HepG2 (cell line): ENCODE data around the gene MVB12A. TPM values are rescaled to one million over a fixed set of nuclear protein-coding genes. Genes with fewer than 3 reads are reported as not detected.
A peak's percentile ranks its signal among the peaks of the same experiment; 100 is the strongest.

ENCODE experiments used
- ATAC-seq: fragments of 200-7000 bp; cut with Tn5 transposase; 3 replicates; pipeline ENCODE4 v1.9.1; 2020; ENCODE audit warnings: mild to moderate bottlenecking, moderate library complexity
- BruUV-seq: library from RNA; stranded (reverse); fragments of 400-500 nt; replicated peaks from 2 replicates; lab custom pipeline; 2021; lab: Mats Ljungman, UMichigan
- CTCF ChIA-PET: fragments of 300-600 bp; formaldehyde crosslinking; extraction: SDS; loops from one replicate; lab custom pipeline; 2021; ENCODE audit warnings: low total read pairs, inconsistent platforms, low intra/inter-chr PET ratio; lab: Yijun Ruan, JAX
- POLR2A ChIA-PET: fragments of 350-600 bp; sonication (Branson Sonifier 250); formaldehyde crosslinking; loops from one replicate; lab custom pipeline; 2020; ENCODE audit warnings: antibody characterized with exemption, inconsistent platforms; lab: Yijun Ruan, JAX
- DNase-seq: peaks from one replicate; pipeline ENCODE4 v3.0.0-alpha.2; 2015; ENCODE audit warnings: low spot score
- FAIRE-seq: peaks from 3 replicates; lab custom pipeline; 2011; peaks lifted over from hg19 to GRCh38; lab: Jason Lieb, UNC
- H2AFZ ChIP-seq: one replicate; pipeline ENCODE4 v1.6.1; 2011; ENCODE audit warnings: low read length, inconsistent platforms
- H3K27ac ChIP-seq: fragments of 300-600 bp; 3 replicates; pipeline ENCODE4 v1.8.0; 2011; ENCODE audit warnings: mixed run types, mild to moderate bottlenecking, mixed read lengths, low read length, inconsistent platforms; ENCODE audit not compliant: insufficient read depth; ENCODE audit errors: extremely low read length
- H3K27me3 ChIP-seq, 2 experiments: fragments of 200-600 bp in 1 of 2; 2 replicates in 1 of 2; 3 replicates in 1 of 2; pipeline versions ENCODE4 v1.6.0 to v1.8.0; 2011; ENCODE audit warnings: low read length in 2 of 2, mild to moderate bottlenecking in 2 of 2, moderate library complexity in 2 of 2, inconsistent platforms in 1 of 2; ENCODE audit not compliant: insufficient read depth in 2 of 2, control insufficient read depth in 1 of 2
- H3K36me3 ChIP-seq, 2 experiments: fragments of 200-600 bp in 1 of 2; replicated peaks in 1 of 2; 2 replicates in 1 of 2; 3 replicates in 1 of 2; pipeline versions ENCODE4 v1.5.1 to v1.8.0; 2011; ENCODE audit warnings: low read length in 2 of 2, inconsistent platforms in 1 of 2; ENCODE audit not compliant: insufficient read depth in 2 of 2, control insufficient read depth in 1 of 2
- H3K4me1 ChIP-seq: 2 replicates; pipeline ENCODE4 v1.5.1; 2012; ENCODE audit warnings: low read length, inconsistent platforms; ENCODE audit not compliant: insufficient read depth
- H3K4me2 ChIP-seq: 2 replicates; pipeline ENCODE4 v1.6.0; 2011; ENCODE audit warnings: low read depth, low read length, inconsistent platforms
- H3K4me3 ChIP-seq, 3 experiments: fragments of 200-600 bp in 1 of 3; sonication (generic), shearing (Covaris generic) in 1 of 3; replicated peaks in 1 of 3; 2 replicates each; pipeline ENCODE4 v1.5.1; 2011 to 2016; ENCODE audit warnings: low read length in 3 of 3, inconsistent platforms in 2 of 3, low read depth in 2 of 3, mild to moderate bottlenecking in 2 of 3, control low read depth in 1 of 3, mixed read lengths in 1 of 3; ENCODE audit not compliant: insufficient read depth in 1 of 3
- H3K79me2 ChIP-seq: one replicate; pipeline ENCODE4 v1.6.1; 2011; ENCODE audit warnings: low read length, inconsistent platforms; ENCODE audit not compliant: insufficient read depth
- H3K9ac ChIP-seq: 2 replicates; pipeline ENCODE4 v1.6.0; 2011; ENCODE audit warnings: mild to moderate bottlenecking, low read depth, low read length, inconsistent platforms; ENCODE audit not compliant: insufficient read depth
- H3K9me3 ChIP-seq: 2 replicates; pipeline ENCODE4 v1.5.1; 2012; ENCODE audit warnings: mild to moderate bottlenecking, low read length
- H4K20me1 ChIP-seq: 2 replicates; pipeline ENCODE4 v1.6.0; 2011; ENCODE audit warnings: inconsistent platforms, mild to moderate bottlenecking, low read length, moderate library complexity; ENCODE audit not compliant: insufficient read depth
- GFI1 ChIP-seq: sonication (generic); formaldehyde crosslinking; IDR thresholded peaks from 2 replicates; pipeline ENCODE4 v1.5.0; 2020; ENCODE audit warnings: missing genetic modification reagents, mild to moderate bottlenecking, borderline replicate concordance
- HNRNPL ChIP-seq: fragments of 200-400 bp; formaldehyde crosslinking; IDR thresholded peaks from 2 replicates; pipeline ENCODE4 v1.6.1; 2017; ENCODE audit warnings: mild to moderate bottlenecking, low read depth, low read length
- KDM4B ChIP-seq: sonication (generic); formaldehyde crosslinking; IDR thresholded peaks from 2 replicates; pipeline ENCODE4 v1.4.0; 2020; ENCODE audit warnings: missing genetic modification reagents
- NR2F6 ChIP-seq, 2 experiments: IDR thresholded peaks; 2 replicates each; pipeline ENCODE4 v1.6.1; 2016; ENCODE audit warnings: antibody characterized with exemption in 1 of 2, mild to moderate bottlenecking in 1 of 2
- TCF12 ChIP-seq, 2 experiments: fragments of 450-650 bp in 1 of 2; sonication (generic) in 1 of 2; formaldehyde crosslinking in 1 of 2; IDR thresholded peaks; 2 replicates each; pipeline versions ENCODE4 v1.6.1 to v1.8.0; 2017 to 2022; ENCODE audit warnings: antibody characterized with exemption in 1 of 2, mild to moderate bottlenecking in 1 of 2, missing genetic modification reagents in 1 of 2, moderate library complexity in 1 of 2
- TFDP1 ChIP-seq: IDR thresholded peaks from 2 replicates; pipeline ENCODE4 v1.6.1; 2016; ENCODE audit warnings: missing compliant biosample characterization, missing genetic modification reagents, borderline replicate concordance
- ZBTB2 ChIP-seq: sonication (generic); formaldehyde crosslinking; IDR thresholded peaks from 2 replicates; pipeline ENCODE4 v1.8.0; 2022; ENCODE audit warnings: low read depth, missing genetic modification reagents
- ZBTB7A ChIP-seq: sonication (generic); formaldehyde crosslinking; IDR thresholded peaks from 2 replicates; pipeline ENCODE4 v1.8.0; 2022; ENCODE audit warnings: mild to moderate bottlenecking, missing genetic modification reagents
- ZC3H13 ChIP-seq: sonication (generic); formaldehyde crosslinking; IDR thresholded peaks from 2 replicates; pipeline ENCODE4 v1.8.1; 2023; ENCODE audit warnings: mild to moderate bottlenecking, missing genetic modification reagents, moderate library complexity
- ZNF20 ChIP-seq: sonication (generic); formaldehyde crosslinking; IDR thresholded peaks from 2 replicates; pipeline ENCODE4 v1.4.0; 2020; ENCODE audit warnings: mild to moderate bottlenecking, moderate library complexity, missing genetic modification reagents
- ZNF235 ChIP-seq: sonication (generic); formaldehyde crosslinking; IDR thresholded peaks from 2 replicates; pipeline ENCODE4 v1.8.1; 2023; ENCODE audit warnings: mild to moderate bottlenecking, missing genetic modification reagents, borderline replicate concordance
- ZNF335 ChIP-seq: sonication (generic); formaldehyde crosslinking; IDR thresholded peaks from 2 replicates; pipeline ENCODE4 v1.4.0; 2020; ENCODE audit warnings: missing genetic modification reagents
- ZNF414 ChIP-seq: sonication (generic); formaldehyde crosslinking; IDR thresholded peaks from 2 replicates; pipeline ENCODE4 v1.5.0; 2020; ENCODE audit warnings: missing genetic modification reagents
- ZNF431 ChIP-seq: sonication (generic); formaldehyde crosslinking; IDR thresholded peaks from 2 replicates; pipeline ENCODE4 v1.9.0; 2022; ENCODE audit warnings: missing genetic modification reagents, low read depth, mild to moderate bottlenecking, borderline replicate concordance
- ZNF616 ChIP-seq: sonication (generic); formaldehyde crosslinking; IDR thresholded peaks from 2 replicates; pipeline ENCODE4 v1.5.0; 2020; ENCODE audit warnings: low read depth, mild to moderate bottlenecking, missing genetic modification reagents
- ZNF629 ChIP-seq: sonication (generic); formaldehyde crosslinking; conservative IDR thresholded peaks from 2 replicates; pipeline ENCODE4 v1.5.0; 2020; ENCODE audit warnings: missing genetic modification reagents
- ZNF790 ChIP-seq: sonication (generic); formaldehyde crosslinking; IDR thresholded peaks from 2 replicates; pipeline ENCODE4 v1.8.0; 2022; ENCODE audit warnings: missing genetic modification reagents, mild to moderate bottlenecking, borderline replicate concordance
- WGBS: methylation state at CpG from one replicate; pipeline ENCODE4 v1.1.6; 2017; ENCODE audit warnings: low lambda C conversion rate; 5-methylcytosine and 5-hydroxymethylcytosine counted together
- in situ Hi-C: cut with HindIII; loops from 2 replicates; pipeline ENCODE4 v1.10.0; 2017; ENCODE audit warnings: low pct_unique_long_range_greater_than_20kb; ENCODE audit not compliant: extremely low pct_ligation_motif_present
- intact Hi-C: fragments of 100-400 bp; cut with micrococcal nuclease; formaldehyde crosslinking; loops from one replicate; pipeline ENCODE4 v1.10.0; 2022; ENCODE audit not compliant: unreplicated experiment
- polyA plus RNA-seq, 8 experiments: library from polyadenylated mRNA; depleted of rRNA in 3 of 8; stranded (reverse) in 7 of 8; unstranded in 1 of 8; fragments of >200 nt; fragmentation: Illumina TruSeq in 4 of 8; extraction: Trizol in 4 of 8; gene quantifications; 2 replicates each; pipeline versions ENCODE4 v1.2.1 to v1.2.3, GENCODE V29; 2011 to 2016; ENCODE audit warnings: low read depth in 4 of 8, missing spikeins in 1 of 8, mixed read lengths in 1 of 8; ENCODE audit not compliant: insufficient read depth in 1 of 8
- total RNA-seq, 5 experiments: library from RNA; depleted of rRNA; stranded (reverse); fragments of >200 nt; fragmentation: Illumina TruSeq; extraction: Trizol; gene quantifications; 2 replicates each; pipeline ENCODE4 v1.2.3, GENCODE V29; 2016; ENCODE audit warnings: low read depth in 1 of 5

The MVB12A gene
- total and polyA plus RNA-seq, 2 of the 13 experiments (the other 11 are each of a cell fraction or from before 2014, with no cell fraction given), result 35.7 to 36.1 TPM

- no peaks in the 10 kb centered on the region for H3K9me3 ChIP-seq
- TF ChIP-seq ZNF790, result no peak
- no peak for TF ChIP-seq ZNF616 (CRISPR knock-in tag)
- no peak for TF ChIP-seq ZNF335
- no peak for TF ChIP-seq ZNF629 (CRISPR knock-in tag)
- H3K27ac ChIP-seq, result no peak overlapping the region
- H4K20me1 ChIP-seq, result no peaks in the 10 kb centered on the region
- no peaks in the 10 kb centered on the region for H3K27me3 ChIP-seq
- H3K36me3 ChIP-seq, result peaks cover 4 to 32% of the 10 kb centered on the region in 2 experiments; a peak in 3 of 5 replicates
- no peak overlapping the region for H3K4me2 ChIP-seq
- ChIA-PET CTCF (no interaction called here), POLR2A (no interaction called here)
- H2AFZ ChIP-seq, result no peak overlapping the region
- WGBS, result 96% methylated on average over 8 of the region's 8 CpGs
- H3K4me1 ChIP-seq, result peaks cover 6% of the 10 kb centered on the region
- BruUV-seq, result no TSS peak
- DNase-seq (no peak), ATAC-seq (no peak), FAIRE-seq (no peak)
- H3K79me2 ChIP-seq, result no peaks in the 10 kb centered on the region
- H3K9ac ChIP-seq, result no peak overlapping the region
- no peak overlapping the region for H3K4me3 ChIP-seq
- in situ Hi-C loops (no loop called here), intact Hi-C loops (no loop called here)
Measured at GRCh38 chr19:17414097-17414496, 5.8 kb upstream of the MVB12A start.

DNA sequence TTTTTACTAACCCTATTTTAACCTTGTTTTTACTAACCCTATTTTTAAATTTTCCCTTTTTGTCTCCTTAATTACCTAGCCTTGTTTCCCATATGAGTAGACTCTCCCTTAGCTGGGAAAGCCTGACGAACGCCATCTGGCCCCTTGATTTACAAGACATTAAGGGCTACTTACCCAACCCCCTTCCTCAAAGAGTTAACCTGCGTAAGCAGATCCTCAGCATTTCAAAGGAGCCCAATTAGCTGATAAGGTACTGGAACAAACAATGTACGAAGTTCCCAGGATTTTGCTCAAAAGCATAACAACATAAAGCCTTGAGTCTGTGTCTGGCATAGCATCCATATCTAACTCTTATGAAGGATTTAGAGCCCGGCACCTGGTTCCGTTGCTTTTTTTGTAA, 4.7 kb upstream of the MVB12A start:
- intact Hi-C loops, result no loop called here
- WGBS, result 96% methylated on average over 6 of the region's 6 CpGs
- Histone ChIP-seq H3K4me3 (no peak overlapping the region), H2AFZ (no peak overlapping the region), H4K20me1 (no peaks in the 10 kb centered on the region), H3K4me1 (peaks cover 9% of the 10 kb centered on the region), H3K9me3 (no peaks in the 10 kb centered on the region), H3K79me2 (no peaks in the 10 kb centered on the region), H3K9ac (no peak overlapping the region), H3K4me2 (no peak overlapping the region), H3K27me3 (no peaks in the 10 kb centered on the region), H3K27ac (no peak overlapping the region), H3K36me3 (peaks cover 4 to 32% of the 10 kb centered on the region in 2 experiments; a peak in 3 of 5 replicates)
- no peak for ATAC-seq
- FAIRE-seq, result no peak
- in situ Hi-C loops, result no loop called here
- ChIA-PET POLR2A (interaction anchor here (1.0 kb wide), 1 partner anchor 9 kb away, joined by 3 read pairs; no protein-coding TSS in a partner anchor), CTCF (no interaction called here)
- no peak for DNase-seq
- BruUV-seq, result TSS peak; percentile 61
- TF ChIP-seq KDM4B (CRISPR knock-in tag) (no peak), HNRNPL (no peak), TFDP1 (no peak), ZNF235 (CRISPR knock-in tag) (no peak), NR2F6 (IDR thresholded peaks at IDR 0.05) (no peak), NR2F6 (CRISPR knock-in tag; IDR thresholded peaks at IDR 0.05) (no peak), ZNF431 (CRISPR knock-in tag) (no peak), ZNF414 (no peak), ZNF20 (CRISPR knock-in tag) (no peak), ZBTB2 (CRISPR knock-in tag) (no peak), TCF12 (IDR thresholded peaks at IDR 0.05) (no peak), TCF12 (CRISPR knock-in tag; IDR thresholded peaks at IDR 0.05) (no peak), ZBTB7A (CRISPR knock-in tag) (no peak), ZC3H13 (CRISPR knock-in tag) (no peak), GFI1 (CRISPR knock-in tag) (no peak)
